SK-N-SH (cell line): Measurements from ENCODE around the gene SERINC2.

ENCODE experiments used
- EP300 ChIP-seq, 2 experiments: IDR thresholded peaks; 2 replicates each; pipeline versions ENCODE4 v1.4.0 to v1.6.1; 2012; ENCODE audit warnings: borderline replicate concordance in 1 of 2, low read depth in 1 of 2, low read length in 1 of 2
- RXRA ChIP-seq: IDR thresholded peaks from 2 replicates; pipeline ENCODE4 v1.4.0; 2012; ENCODE audit warnings: low read depth, mild to moderate bottlenecking, borderline replicate concordance
- TF ChIP-seq, protein P1 (sequence below): IDR thresholded peaks from 2 replicates; pipeline ENCODE4 v1.4.0; 2012; ENCODE audit warnings: low read depth, borderline replicate concordance
- TF ChIP-seq, protein P2 (sequence below): fragments of 200-600 bp; sonication (generic); IDR thresholded peaks from 2 replicates; pipeline ENCODE4 v1.6.1; 2017; ENCODE audit warnings: antibody characterized with exemption, mild to moderate bottlenecking, moderate library complexity
- TF ChIP-seq, protein P3 (sequence below): IDR thresholded peaks from 2 replicates; pipeline ENCODE4 v1.4.0; 2012; ENCODE audit warnings: low read depth

DNA sequence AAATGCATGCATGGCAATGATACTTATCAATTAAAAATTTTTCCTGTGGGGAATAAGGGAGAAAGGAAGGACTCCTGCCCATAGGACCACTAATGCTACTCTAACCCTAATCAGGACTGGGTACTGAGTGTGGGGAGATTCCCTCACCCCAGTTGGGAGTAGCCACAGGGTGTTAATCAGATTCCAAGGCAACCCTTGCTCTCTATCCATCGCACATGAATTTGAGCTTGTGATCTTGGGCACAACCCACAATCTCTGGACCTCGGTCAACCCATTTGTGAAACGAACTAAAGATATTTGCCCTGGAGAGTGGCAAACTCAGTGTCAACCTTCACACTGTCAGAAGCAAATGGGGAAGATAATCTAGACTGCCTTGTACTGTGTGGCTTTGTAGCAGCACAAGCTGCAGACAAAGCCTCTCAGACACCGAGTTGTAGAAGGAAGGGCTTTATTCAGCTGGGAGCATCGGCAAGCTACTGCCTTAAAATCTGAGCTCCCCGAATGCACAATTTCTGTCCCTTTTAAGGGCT lies 69.5 kb downstream of the SERINC2 start:
- TF ChIP-seq RXRA (no peak), EP300 (IDR thresholded peaks at IDR 0.05; ENCODE audit: borderline replicate concordance in 1 of 2, low read depth in 1 of 2, low read length in 1 of 2) (no peak)
- TF ChIP-seq, protein P1, sequence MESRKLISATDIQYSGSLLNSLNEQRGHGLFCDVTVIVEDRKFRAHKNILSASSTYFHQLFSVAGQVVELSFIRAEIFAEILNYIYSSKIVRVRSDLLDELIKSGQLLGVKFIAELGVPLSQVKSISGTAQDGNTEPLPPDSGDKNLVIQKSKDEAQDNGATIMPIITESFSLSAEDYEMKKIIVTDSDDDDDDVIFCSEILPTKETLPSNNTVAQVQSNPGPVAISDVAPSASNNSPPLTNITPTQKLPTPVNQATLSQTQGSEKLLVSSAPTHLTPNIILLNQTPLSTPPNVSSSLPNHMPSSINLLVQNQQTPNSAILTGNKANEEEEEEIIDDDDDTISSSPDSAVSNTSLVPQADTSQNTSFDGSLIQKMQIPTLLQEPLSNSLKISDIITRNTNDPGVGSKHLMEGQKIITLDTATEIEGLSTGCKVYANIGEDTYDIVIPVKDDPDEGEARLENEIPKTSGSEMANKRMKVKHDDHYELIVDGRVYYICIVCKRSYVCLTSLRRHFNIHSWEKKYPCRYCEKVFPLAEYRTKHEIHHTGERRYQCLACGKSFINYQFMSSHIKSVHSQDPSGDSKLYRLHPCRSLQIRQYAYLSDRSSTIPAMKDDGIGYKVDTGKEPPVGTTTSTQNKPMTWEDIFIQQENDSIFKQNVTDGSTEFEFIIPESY = no peak
- TF ChIP-seq, protein P2, sequence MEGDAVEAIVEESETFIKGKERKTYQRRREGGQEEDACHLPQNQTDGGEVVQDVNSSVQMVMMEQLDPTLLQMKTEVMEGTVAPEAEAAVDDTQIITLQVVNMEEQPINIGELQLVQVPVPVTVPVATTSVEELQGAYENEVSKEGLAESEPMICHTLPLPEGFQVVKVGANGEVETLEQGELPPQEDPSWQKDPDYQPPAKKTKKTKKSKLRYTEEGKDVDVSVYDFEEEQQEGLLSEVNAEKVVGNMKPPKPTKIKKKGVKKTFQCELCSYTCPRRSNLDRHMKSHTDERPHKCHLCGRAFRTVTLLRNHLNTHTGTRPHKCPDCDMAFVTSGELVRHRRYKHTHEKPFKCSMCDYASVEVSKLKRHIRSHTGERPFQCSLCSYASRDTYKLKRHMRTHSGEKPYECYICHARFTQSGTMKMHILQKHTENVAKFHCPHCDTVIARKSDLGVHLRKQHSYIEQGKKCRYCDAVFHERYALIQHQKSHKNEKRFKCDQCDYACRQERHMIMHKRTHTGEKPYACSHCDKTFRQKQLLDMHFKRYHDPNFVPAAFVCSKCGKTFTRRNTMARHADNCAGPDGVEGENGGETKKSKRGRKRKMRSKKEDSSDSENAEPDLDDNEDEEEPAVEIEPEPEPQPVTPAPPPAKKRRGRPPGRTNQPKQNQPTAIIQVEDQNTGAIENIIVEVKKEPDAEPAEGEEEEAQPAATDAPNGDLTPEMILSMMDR = no peak
- TF ChIP-seq, protein P3, sequence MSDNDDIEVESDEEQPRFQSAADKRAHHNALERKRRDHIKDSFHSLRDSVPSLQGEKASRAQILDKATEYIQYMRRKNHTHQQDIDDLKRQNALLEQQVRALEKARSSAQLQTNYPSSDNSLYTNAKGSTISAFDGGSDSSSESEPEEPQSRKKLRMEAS = no peak
